Chondrocyte (in vitro differentiated cells): ENCODE data around the gene MTUS2. TPM values are rescaled to one million over a fixed set of nuclear protein-coding genes. Genes with fewer than 3 reads are reported as not detected.
A peak's percentile ranks its signal among the peaks of the same experiment; 100 is the strongest.

Experiments used
- DNase-seq: peaks from one replicate; pipeline ENCODE4 v3.0.0; 2021; ENCODE audit warnings: mixed read lengths, low spot score
- H3K27ac Mint-ChIP-seq: one replicate; pipeline ENCODE4 v1.8.0; 2021; ENCODE audit warnings: mild to moderate bottlenecking, moderate library complexity, mixed read lengths; ENCODE audit not compliant: unreplicated experiment
- H3K27me3 Mint-ChIP-seq: 2 replicates; pipeline ENCODE4 v1.8.0; 2021; ENCODE audit warnings: low read depth, mixed read lengths
- H3K36me3 Mint-ChIP-seq: 2 replicates; pipeline ENCODE4 v1.8.0; 2021; ENCODE audit warnings: low read depth, mixed read lengths
- H3K4me1 Mint-ChIP-seq: 2 replicates; pipeline ENCODE4 v1.8.0; 2021; ENCODE audit warnings: low read depth, mild to moderate bottlenecking, mixed read lengths
- H3K4me3 Mint-ChIP-seq: one replicate; pipeline ENCODE4 v1.8.0; 2021; ENCODE audit warnings: mild to moderate bottlenecking, moderate library complexity, mixed read lengths; ENCODE audit not compliant: unreplicated experiment
- H3K9me3 Mint-ChIP-seq: 2 replicates; pipeline ENCODE4 v1.8.0; 2021; ENCODE audit warnings: low read depth, mixed read lengths
- CTCF ChIP-seq: fragments of 200-600 bp; sonication (generic); IDR thresholded peaks from 2 replicates; pipeline ENCODE4 v1.5.0; 2021; ENCODE audit warnings: antibody characterized with exemption, mild to moderate bottlenecking, moderate library complexity
- total RNA-seq: library from RNA; stranded (reverse); gene quantifications from 3 replicates; pipeline ENCODE4 v1.2.1, GENCODE V29; 2021

The MTUS2 gene
- total RNA-seq, 1 donor from 2014 or later = 1.2 TPM

GRCh38 chr13:29535663-29536655, 715.8 kb downstream of the MTUS2 start:
- Mint-ChIP-seq H3K27me3 (no peaks in the 10 kb centered on the region), H3K9me3 (no peaks in the 10 kb centered on the region), H3K4me1 (peaks cover 54% of the 10 kb centered on the region), H3K36me3 (peaks cover 18% of the 10 kb centered on the region), H3K4me3 (no peak overlapping the region), H3K27ac (no peak overlapping the region)
- DNase-seq = no peak
- TF ChIP-seq CTCF = no peak

- H3K9me3 Mint-ChIP-seq = no peaks in the 10 kb centered on the region
- no peak overlapping the region for H3K27ac Mint-ChIP-seq
- H3K27me3 Mint-ChIP-seq = no peaks in the 10 kb centered on the region
- no peak for TF ChIP-seq CTCF
- no peak overlapping the region for H3K4me3 Mint-ChIP-seq
- DNase-seq = no peak
- H3K4me1 Mint-ChIP-seq = peaks cover 48% of the 10 kb centered on the region
- H3K36me3 Mint-ChIP-seq = peaks cover 24% of the 10 kb centered on the region
Measured at GRCh38 chr13:29536853-29537252, 716.7 kb downstream of the MTUS2 start.

- Mint-ChIP-seq H3K36me3 (peaks cover 23% of the 10 kb centered on the region), H3K27ac (peak overlapping the region; percentile 70), H3K9me3 (no peaks in the 10 kb centered on the region), H3K27me3 (no peaks in the 10 kb centered on the region), H3K4me3 (no peak overlapping the region), H3K4me1 (peaks cover 42% of the 10 kb centered on the region)
- no peak for TF ChIP-seq CTCF
- DNase-seq = no peak
Measured at GRCh38 chr13:29537736-29538651, 717.9 kb downstream of the MTUS2 start.

- peaks cover 41% of the 10 kb centered on the region for H3K4me1 Mint-ChIP-seq
- H3K36me3 Mint-ChIP-seq = peaks cover 21% of the 10 kb centered on the region
- H3K27ac Mint-ChIP-seq = no peak overlapping the region
- no peaks in the 10 kb centered on the region for H3K9me3 Mint-ChIP-seq
- no peak overlapping the region for H3K4me3 Mint-ChIP-seq
- H3K27me3 Mint-ChIP-seq = no peaks in the 10 kb centered on the region
- DNase-seq = no peak
- TF ChIP-seq CTCF = no peak
Measured at GRCh38 chr13:29538652-29539040, 718.5 kb downstream of the MTUS2 start.

GRCh38 chr13:29539856-29540255, 719.7 kb downstream of the MTUS2 start:
- Mint-ChIP-seq H3K27me3 (no peaks in the 10 kb centered on the region), H3K4me3 (no peak overlapping the region), H3K4me1 (peaks cover 35% of the 10 kb centered on the region), H3K9me3 (no peaks in the 10 kb centered on the region), H3K36me3 (peaks cover 18% of the 10 kb centered on the region), H3K27ac (no peak overlapping the region)
- DNase-seq = no peak
- no peak for TF ChIP-seq CTCF
